NB4 (cell line): Measurements from ENCODE around the gene GPR17.

Experiments
- DNase-seq: peaks from one replicate; pipeline ENCODE4 v3.0.0; 2010; ENCODE audit warnings: low read depth
- H3K4me3 ChIP-seq: one replicate; pipeline ENCODE4 v1.5.1; 2011; ENCODE audit warnings: mild to moderate bottlenecking, low read depth, low read length, moderate library complexity
- CTCF ChIP-seq: IDR thresholded peaks from one replicate; pipeline ENCODE4 v1.5.1; 2012; ENCODE audit warnings: low read depth, low read length
- MAX ChIP-seq: IDR thresholded peaks from 2 replicates; pipeline ENCODE4 v1.6.1; 2011; ENCODE audit warnings: low read depth, low read length
- MYC ChIP-seq: IDR thresholded peaks from 2 replicates; pipeline ENCODE4 v1.6.1; 2011; ENCODE audit warnings: low read depth, low read length
- POLR2A ChIP-seq: IDR thresholded peaks from 2 replicates; pipeline ENCODE4 v1.6.1; 2011; ENCODE audit warnings: mild to moderate bottlenecking; ENCODE audit not compliant: insufficient read length; ENCODE audit errors: extremely low read depth

The GPR17 gene

GRCh38 chr2:127681288-127681804 lies 35.4 kb downstream of the GPR17 start:
- TF ChIP-seq POLR2A (no peak), MAX (no peak), MYC (no peak), CTCF (no peak)
- no peak overlapping the region for H3K4me3 ChIP-seq
- no peak for DNase-seq

DNA sequence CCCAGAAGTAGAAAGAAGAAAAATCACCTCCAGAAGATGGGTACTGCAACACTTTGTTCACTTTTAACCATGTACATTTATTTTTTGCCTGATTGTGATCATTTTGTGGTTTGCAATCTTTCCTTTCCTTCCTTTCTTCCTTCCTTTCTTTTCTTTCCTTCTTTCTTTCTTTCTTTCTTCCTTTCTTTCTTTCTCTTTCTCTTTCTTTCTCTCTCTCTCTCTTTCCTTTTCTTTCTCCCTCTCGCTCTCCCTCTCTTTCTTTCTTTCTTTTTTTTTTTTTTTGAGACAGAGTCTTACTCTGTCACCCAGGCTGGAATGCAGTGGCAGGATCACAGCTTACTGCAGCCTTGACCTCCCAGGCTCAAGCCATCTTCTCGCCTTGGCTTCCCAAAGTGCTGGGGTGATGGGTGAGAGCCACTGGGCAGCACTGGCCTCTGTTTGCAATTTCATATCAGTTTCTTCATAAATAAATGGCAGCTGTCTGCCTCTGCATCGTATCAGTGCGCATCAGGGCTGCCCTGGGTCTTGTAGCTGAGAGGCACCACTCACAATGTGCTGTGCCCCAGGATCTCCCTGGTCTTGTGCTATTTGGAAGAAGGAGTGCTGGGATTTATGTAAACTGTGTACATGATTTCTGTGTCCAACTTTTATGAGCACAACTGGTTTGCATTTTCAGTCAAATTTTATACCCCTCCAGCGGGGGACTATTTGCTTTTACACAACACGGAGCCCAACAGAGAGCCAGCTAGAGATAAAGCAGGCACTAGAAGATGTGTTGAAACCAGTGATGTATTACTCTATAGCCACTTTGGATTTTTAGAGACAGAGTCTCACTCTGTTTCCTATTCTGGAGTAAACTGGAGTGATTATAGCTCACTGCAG lies 36.3 kb downstream of the GPR17 start:
- H3K4me3 ChIP-seq = no peak overlapping the region
- no peak for DNase-seq
- no peak for TF ChIP-seq CTCF
- TF ChIP-seq MYC = no peak
- no peak for TF ChIP-seq POLR2A
- TF ChIP-seq MAX = no peak

DNA sequence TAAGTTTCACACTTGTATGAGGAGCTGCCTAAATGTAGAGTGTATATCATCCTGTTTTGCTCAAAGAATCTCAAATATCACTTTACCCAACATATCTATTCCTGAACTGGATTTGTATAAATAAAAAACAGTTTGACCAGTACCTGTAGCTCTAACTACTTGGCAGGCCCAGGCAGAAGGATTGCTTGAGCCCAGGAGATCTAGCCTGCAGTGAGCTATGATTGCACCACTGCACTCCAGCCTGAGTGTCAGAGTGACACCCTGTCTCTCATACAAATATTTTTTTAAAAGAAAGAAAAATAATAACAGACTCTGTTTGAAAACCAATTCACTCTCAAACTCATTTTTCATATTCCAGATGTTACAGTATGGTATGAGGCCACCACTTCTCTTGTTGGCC lies 37.1 kb downstream of the GPR17 start:
- DNase-seq = no peak
- no peak overlapping the region for H3K4me3 ChIP-seq
- TF ChIP-seq CTCF (no peak), MYC (no peak), MAX (no peak), POLR2A (no peak)

- DNase-seq = no peak
- H3K4me3 ChIP-seq = no peak overlapping the region
- TF ChIP-seq CTCF = no peak
- TF ChIP-seq MAX = no peak
- no peak for TF ChIP-seq POLR2A
- no peak for TF ChIP-seq MYC
Measured at GRCh38 chr2:127683757-127684156, 37.8 kb downstream of the GPR17 start.

GRCh38 chr2:127685410-127686080 lies 39.6 kb downstream of the GPR17 start:
- DNase-seq = no peak
- TF ChIP-seq POLR2A (no peak), CTCF (no peak), MAX (no peak), MYC (no peak)
- no peak overlapping the region for H3K4me3 ChIP-seq
